Measurements from ENCODE around the gene CNTN2.

- TF ChIP-seq, protein P1, sequence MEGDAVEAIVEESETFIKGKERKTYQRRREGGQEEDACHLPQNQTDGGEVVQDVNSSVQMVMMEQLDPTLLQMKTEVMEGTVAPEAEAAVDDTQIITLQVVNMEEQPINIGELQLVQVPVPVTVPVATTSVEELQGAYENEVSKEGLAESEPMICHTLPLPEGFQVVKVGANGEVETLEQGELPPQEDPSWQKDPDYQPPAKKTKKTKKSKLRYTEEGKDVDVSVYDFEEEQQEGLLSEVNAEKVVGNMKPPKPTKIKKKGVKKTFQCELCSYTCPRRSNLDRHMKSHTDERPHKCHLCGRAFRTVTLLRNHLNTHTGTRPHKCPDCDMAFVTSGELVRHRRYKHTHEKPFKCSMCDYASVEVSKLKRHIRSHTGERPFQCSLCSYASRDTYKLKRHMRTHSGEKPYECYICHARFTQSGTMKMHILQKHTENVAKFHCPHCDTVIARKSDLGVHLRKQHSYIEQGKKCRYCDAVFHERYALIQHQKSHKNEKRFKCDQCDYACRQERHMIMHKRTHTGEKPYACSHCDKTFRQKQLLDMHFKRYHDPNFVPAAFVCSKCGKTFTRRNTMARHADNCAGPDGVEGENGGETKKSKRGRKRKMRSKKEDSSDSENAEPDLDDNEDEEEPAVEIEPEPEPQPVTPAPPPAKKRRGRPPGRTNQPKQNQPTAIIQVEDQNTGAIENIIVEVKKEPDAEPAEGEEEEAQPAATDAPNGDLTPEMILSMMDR (optimal IDR thresholded peaks at IDR 0.05 in 1 of 3, IDR thresholded peaks at IDR 0.05 in 1 of 3, conservative IDR thresholded peaks at IDR 0.05 in 1 of 3; ENCODE audit: extremely low read depth in 1 of 3, insufficient read depth in 2 of 3, low read length in 3 of 3) = no peak
- TF ChIP-seq EZH2 (IDR thresholded peaks at IDR 0.05; ENCODE audit: low read length) = no peak
Observed at GRCh38 chr1:205077158-205077933, 34.3 kb downstream of the CNTN2 start.
